ENCODE measurements around the gene TBX21.

- TF ChIP-seq CTCF (IDR thresholded peaks at IDR 0.05; ENCODE audit: borderline replicate concordance, extremely low read depth, low read length, poor library complexity, severe bottlenecking) (peak; percentile 22), EZH2 (IDR thresholded peaks at IDR 0.05; ENCODE audit: borderline replicate concordance, low read depth, low read length, severe bottlenecking) (no peak)
Observed at GRCh38 chr17:47713980-47714700, 18.9 kb upstream of the TBX21 start.

Data from DND-41 (cell line).